Measurements from ENCODE around the gene ECE1. TPM values are rescaled to one million over a fixed set of nuclear protein-coding genes. Genes with fewer than 3 reads are reported as not detected.

ECE1 gene
- total and polyA plus RNA-seq, 2 of the 8 experiments (the other 6 are each of a cell fraction or from before 2014, with no cell fraction given) = 21.4 to 36.8 TPM

- no peak overlapping the region for H2BK12ac ChIP-seq (ENCODE audit: low read depth, low read length)
- no peak overlapping the region for H3K18ac ChIP-seq (ENCODE audit: extremely low read depth, low read length)
- H4K8ac ChIP-seq (ENCODE audit: extremely low read depth, insufficient read depth, low read length) = no peak overlapping the region
- no peak overlapping the region for H3K9ac ChIP-seq (replicated peaks in 1 of 4; ENCODE audit: extremely low read depth in 1 of 4, low read depth in 3 of 4, low read length in 3 of 4)
- H3K56ac ChIP-seq (replicated peaks; ENCODE audit: insufficient read length, low read depth, low read length) = no peak overlapping the region
- H3K27me3 ChIP-seq (replicated peaks in 1 of 4; ENCODE audit: control insufficient read depth in 3 of 4, extremely low read depth in 1 of 4, insufficient read depth in 3 of 4, low read length in 3 of 4) = no peaks in the 10 kb centered on the region
- H3K27ac ChIP-seq (ENCODE audit: low read depth, low read length) = no peak overlapping the region
- no peak overlapping the region for H2BK20ac ChIP-seq (ENCODE audit: low read length)
- no peak overlapping the region for H3K4me3 ChIP-seq (ENCODE audit: extremely low read depth in 1 of 4, insufficient read depth in 2 of 4, low read depth in 3 of 4, low read length in 4 of 4)
- no peak overlapping the region for H4K5ac ChIP-seq (ENCODE audit: insufficient read length, low read depth, low read length)
- 92% methylated on average over 13 of the region's 13 CpGs; no CpG with 5 or more reads in 1 of the 2 experiments for WGBS, 2 experiments (ENCODE audit: extremely low coverage in 1 of 2, insufficient coverage in 1 of 2, insufficient read length in 1 of 2, insufficient replicate concordance in 2 of 2, low coverage in 1 of 2, low lambda C conversion rate in 2 of 2, missing lambda C conversion rate in 1 of 2)
- TF ChIP-seq KDM5A (IDR thresholded peaks at IDR 0.05; ENCODE audit: low read length) (no peak), JUND (IDR thresholded peaks at IDR 0.05; ENCODE audit: low read length) (no peak), USF2 (IDR thresholded peaks at IDR 0.05; ENCODE audit: low read length) (no peak), CBX5 (IDR thresholded peaks at IDR 0.05; ENCODE audit: low read depth, low read length) (no peak), YY1 (IDR thresholded peaks at IDR 0.05; ENCODE audit: low read depth, low read length) (no peak), RNF2 (IDR thresholded peaks at IDR 0.05; ENCODE audit: borderline replicate concordance, low read depth, low read length, missing control alignments, poor library complexity, severe bottlenecking) (no peak)
- no peak overlapping the region for H2AFZ ChIP-seq (ENCODE audit: low read length)
- no peaks in the 10 kb centered on the region for H3K36me3 ChIP-seq (ENCODE audit: control insufficient read depth in 2 of 4, insufficient read depth in 4 of 4, low read length in 3 of 4)
- H3K4me2 ChIP-seq (ENCODE audit: insufficient read depth in 1 of 2, low read depth in 2 of 2, low read length in 2 of 2) = no peak overlapping the region
- H3K79me2 ChIP-seq (ENCODE audit: control insufficient read depth in 1 of 2, insufficient read depth in 2 of 2, low read length in 2 of 2) = no peaks in the 10 kb centered on the region
- DNase-seq (ENCODE audit: low read depth in 1 of 2, low spot score in 2 of 2) (no peak), FAIRE-seq (no peak)
- peaks cover 0 to 3% of the 10 kb centered on the region in 2 experiments for H4K20me1 ChIP-seq (replicated peaks in 1 of 2; ENCODE audit: control insufficient read depth in 1 of 2, insufficient read depth in 2 of 2, low read length in 2 of 2)
- H3K23ac ChIP-seq (ENCODE audit: insufficient read length) = no peak overlapping the region
- H4K91ac ChIP-seq (replicated peaks; ENCODE audit: insufficient read length, low read length) = no peak overlapping the region
- no peak overlapping the region for H3K4ac ChIP-seq (replicated peaks; ENCODE audit: insufficient read length, low read depth, low read length)
- H2BK5ac ChIP-seq (ENCODE audit: low read depth, low read length) = no peak overlapping the region
- no peak overlapping the region for H3K14ac ChIP-seq (ENCODE audit: insufficient read length)
- H2BK15ac ChIP-seq (ENCODE audit: low read length) = no peak overlapping the region
- no peaks in the 10 kb centered on the region for H3K9me3 ChIP-seq (ENCODE audit: insufficient read depth in 2 of 2, low read depth in 1 of 2, low read length in 1 of 2)
- peaks cover 0 to 15% (median 10%) of the 10 kb centered on the region in 4 experiments; a peak in 6 of 7 replicates for H3K4me1 ChIP-seq (replicated peaks in 1 of 4; ENCODE audit: control insufficient read depth in 3 of 4, insufficient read depth in 4 of 4, low read length in 3 of 4)
- H2BK120ac ChIP-seq (replicated peaks; ENCODE audit: low read depth, low read length) = no peak overlapping the region
- ChIA-PET CTCF (ENCODE audit: partially characterized antibody) (interaction anchor here (0.9 to 8.0 kb wide), 8 partner anchors 10 to 71 kb away, joined by 3 to 73 read pairs (median 5); no protein-coding TSS in a partner anchor), POLR2A (ENCODE audit: partially characterized antibody) (interaction anchor here (0.9 kb wide), 1 partner anchor 26 kb away, joined by 3 read pairs; no protein-coding TSS in a partner anchor)
- no peaks in the 10 kb centered on the region for H3K23me2 ChIP-seq (ENCODE audit: low read depth, low read length)
- H3K79me1 ChIP-seq (ENCODE audit: low read depth, low read length) = peaks cover 4% of the 10 kb centered on the region
- H2AK5ac ChIP-seq (ENCODE audit: low read depth, low read length) = no peak overlapping the region
Observed at GRCh38 chr1:21297975-21298374, 7.7 kb upstream of the ECE1 start.
